Medulla oblongata (tissue), 1 donor: ENCODE measurements around the gene TIAM1.

Source experiments
- DNase-seq: peaks from one replicate; pipeline ENCODE4 v3.0.0-alpha.2; 2015; ENCODE audit errors: extremely low spot score

TIAM1 gene

GRCh38 chr21:31087639-31088473 is 256.2 kb downstream of the TIAM1 start:
- no peak for DNase-seq

- DNase-seq: no peak
Observed at GRCh38 chr21:31084689-31085088, 259.4 kb downstream of the TIAM1 start.

GRCh38 chr21:31078796-31079195 is 265.3 kb downstream of the TIAM1 start:
- no peak for DNase-seq

GRCh38 chr21:31078216-31078615 is 265.8 kb downstream of the TIAM1 start:
- DNase-seq: no peak

GRCh38 chr21:31075848-31076247 is 268.2 kb downstream of the TIAM1 start:
- DNase-seq: no peak

- no peak for DNase-seq
Observed at GRCh38 chr21:31072533-31072932, 271.5 kb downstream of the TIAM1 start.
